T-helper 1 cell (primary cell): ENCODE measurements around the gene SEMA6A.

Experiments
- DNase-seq, 5 donors: peaks; one replicate each; pipeline ENCODE4 v3.0.0-alpha.2; 2012 to 2020

The SEMA6A gene

GRCh38 chr5:116488356-116489041, 86.1 kb downstream of the SEMA6A start:
- no peak for DNase-seq

GRCh38 chr5:116487045-116487444, 87.6 kb downstream of the SEMA6A start:
- DNase-seq = no peak

- no peak for DNase-seq
These were observed 88.0 kb downstream of the SEMA6A start for GRCh38 chr5:116486588-116486987.

- no peak for DNase-seq
These were observed 90.0 kb downstream of the SEMA6A start for GRCh38 chr5:116484645-116485044.

GRCh38 chr5:116482394-116482793, 92.2 kb downstream of the SEMA6A start:
- no peak for DNase-seq

- DNase-seq = no peak
These were observed 93.6 kb downstream of the SEMA6A start for GRCh38 chr5:116480894-116481510.

- DNase-seq = no peak
These were observed 94.6 kb downstream of the SEMA6A start for GRCh38 chr5:116479776-116480675.

GRCh38 chr5:116478491-116478890, 96.1 kb downstream of the SEMA6A start:
- no peak for DNase-seq

GRCh38 chr5:116476897-116477537, 97.6 kb downstream of the SEMA6A start:
- no peak for DNase-seq

- no peak for DNase-seq
These were observed 99.3 kb downstream of the SEMA6A start for GRCh38 chr5:116475338-116475737.

- no peak for DNase-seq
These were observed 100.9 kb downstream of the SEMA6A start for GRCh38 chr5:116473706-116474105.

- DNase-seq = no peak
These were observed 102.3 kb downstream of the SEMA6A start for GRCh38 chr5:116472274-116472673.

- no peak for DNase-seq
These were observed 105.0 kb downstream of the SEMA6A start for GRCh38 chr5:116469631-116470030.

GRCh38 chr5:116468583-116468982, 106.0 kb downstream of the SEMA6A start:
- DNase-seq = no peak

- no peak for DNase-seq
These were observed 107.2 kb downstream of the SEMA6A start for GRCh38 chr5:116467465-116467843.

- no peak for DNase-seq
These were observed 107.7 kb downstream of the SEMA6A start for GRCh38 chr5:116466727-116467464.

- no peak for DNase-seq
These were observed 109.2 kb downstream of the SEMA6A start for GRCh38 chr5:116465411-116465810.

GRCh38 chr5:116464144-116464708, 110.4 kb downstream of the SEMA6A start:
- DNase-seq = no peak

GRCh38 chr5:116462500-116462899, 112.1 kb downstream of the SEMA6A start:
- DNase-seq = no peak

- no peak for DNase-seq
These were observed 115.3 kb downstream of the SEMA6A start for GRCh38 chr5:116459301-116459700.

- DNase-seq = no peak
These were observed 117.6 kb downstream of the SEMA6A start for GRCh38 chr5:116457062-116457461.

GRCh38 chr5:116456036-116456435, 118.6 kb downstream of the SEMA6A start:
- no peak for DNase-seq
